ENCODE measurements around the gene RELA.
A peak's percentile ranks its signal among the peaks of the same experiment; 100 is the strongest.

RELA gene

DNA sequence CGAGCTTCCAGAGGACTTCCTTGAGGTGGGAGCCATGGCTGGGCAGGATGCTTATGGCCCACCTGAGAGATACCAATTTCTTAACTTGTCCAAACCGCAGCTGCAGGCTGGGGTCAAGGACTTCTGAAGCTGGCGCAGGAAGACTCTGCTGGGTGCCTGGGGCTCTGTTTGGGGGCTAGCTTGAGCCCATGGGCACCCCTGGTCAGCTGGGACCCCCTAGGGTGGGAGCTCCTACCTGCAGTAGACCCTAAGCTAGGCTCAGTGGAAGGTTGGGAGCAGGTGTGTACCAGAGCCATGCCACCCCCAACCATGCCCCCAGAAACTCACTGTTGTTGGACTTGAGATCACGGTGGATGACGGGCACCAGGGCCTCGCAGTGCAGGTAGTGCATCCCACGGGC, 50.0 kb downstream of the RELA start:
- no peak for DNase-seq (ENCODE audit: low read depth)
- peak overlapping the region; percentile 95 for H3K4me3 ChIP-seq (ENCODE audit: low read length)
- TF ChIP-seq, protein P1, sequence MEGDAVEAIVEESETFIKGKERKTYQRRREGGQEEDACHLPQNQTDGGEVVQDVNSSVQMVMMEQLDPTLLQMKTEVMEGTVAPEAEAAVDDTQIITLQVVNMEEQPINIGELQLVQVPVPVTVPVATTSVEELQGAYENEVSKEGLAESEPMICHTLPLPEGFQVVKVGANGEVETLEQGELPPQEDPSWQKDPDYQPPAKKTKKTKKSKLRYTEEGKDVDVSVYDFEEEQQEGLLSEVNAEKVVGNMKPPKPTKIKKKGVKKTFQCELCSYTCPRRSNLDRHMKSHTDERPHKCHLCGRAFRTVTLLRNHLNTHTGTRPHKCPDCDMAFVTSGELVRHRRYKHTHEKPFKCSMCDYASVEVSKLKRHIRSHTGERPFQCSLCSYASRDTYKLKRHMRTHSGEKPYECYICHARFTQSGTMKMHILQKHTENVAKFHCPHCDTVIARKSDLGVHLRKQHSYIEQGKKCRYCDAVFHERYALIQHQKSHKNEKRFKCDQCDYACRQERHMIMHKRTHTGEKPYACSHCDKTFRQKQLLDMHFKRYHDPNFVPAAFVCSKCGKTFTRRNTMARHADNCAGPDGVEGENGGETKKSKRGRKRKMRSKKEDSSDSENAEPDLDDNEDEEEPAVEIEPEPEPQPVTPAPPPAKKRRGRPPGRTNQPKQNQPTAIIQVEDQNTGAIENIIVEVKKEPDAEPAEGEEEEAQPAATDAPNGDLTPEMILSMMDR (conservative IDR thresholded peaks at IDR 0.05; ENCODE audit: low read length), result no peak

GRCh38 chr11:65611758-65612603, 50.7 kb downstream of the RELA start:
- DNase-seq (ENCODE audit: low read depth), result no peak
- TF ChIP-seq, protein P1 (conservative IDR thresholded peaks at IDR 0.05; ENCODE audit: low read length), result no peak
- H3K4me3 ChIP-seq (ENCODE audit: low read length), result peak overlapping the region; percentile 95

GRCh38 chr11:65611028-65611757, 51.5 kb downstream of the RELA start:
- TF ChIP-seq, protein P1 (conservative IDR thresholded peaks at IDR 0.05; ENCODE audit: low read length), result no peak
- peak overlapping the region; percentile 17; the same call in 1 of the 2 replicates for H3K4me3 ChIP-seq (ENCODE audit: low read length)
- DNase-seq (ENCODE audit: low read depth), result no peak

GRCh38 chr11:65610404-65610803, 52.3 kb downstream of the RELA start:
- TF ChIP-seq, protein P1 (conservative IDR thresholded peaks at IDR 0.05; ENCODE audit: low read length), result no peak
- no peak overlapping the region for H3K4me3 ChIP-seq (ENCODE audit: low read length)
- DNase-seq (ENCODE audit: low read depth), result no peak

DNA sequence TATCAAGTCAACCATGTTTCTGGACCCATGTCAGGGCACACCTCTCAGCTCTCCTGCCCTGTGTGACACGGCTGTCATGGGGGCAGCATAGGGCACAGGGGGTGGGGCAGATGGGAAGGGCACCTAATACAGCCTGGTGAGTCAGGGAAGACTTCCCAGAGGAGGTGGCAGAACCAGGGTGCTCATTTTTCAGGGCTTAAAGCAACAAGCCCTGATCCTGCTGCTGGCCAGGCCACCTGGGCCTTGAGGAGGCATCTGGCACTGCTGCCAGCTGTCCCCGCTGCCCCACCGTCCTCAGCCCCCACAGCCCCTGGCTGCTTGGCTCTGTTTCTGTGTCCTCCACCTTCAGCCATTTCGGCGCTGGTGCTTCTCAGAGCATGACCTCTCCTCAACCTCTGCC, 53.1 kb downstream of the RELA start:
- TF ChIP-seq, protein P1 (conservative IDR thresholded peaks at IDR 0.05; ENCODE audit: low read length), result no peak
- H3K4me3 ChIP-seq (ENCODE audit: low read length), result no peak overlapping the region
- no peak for DNase-seq (ENCODE audit: low read depth)

DNA sequence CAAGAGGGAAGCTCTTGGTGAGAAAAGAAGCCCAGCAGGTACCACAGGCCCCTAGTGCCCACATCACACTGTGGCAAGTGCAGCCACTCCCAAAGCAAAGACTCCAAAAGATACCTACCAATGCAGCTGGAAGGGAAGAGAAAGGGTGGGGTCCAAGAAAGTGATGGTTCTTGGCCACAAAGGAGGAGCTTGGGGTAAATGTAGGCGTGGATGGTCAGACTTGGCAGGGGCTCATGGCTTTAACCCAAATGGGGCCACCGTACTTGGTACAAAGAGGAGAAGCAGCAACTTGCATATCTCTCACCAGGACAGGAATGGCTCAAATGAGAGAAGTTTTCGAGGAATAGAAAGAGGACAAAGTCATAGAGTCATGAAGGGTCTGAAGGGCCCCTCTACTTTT, 53.5 kb downstream of the RELA start:
- TF ChIP-seq, protein P1 (conservative IDR thresholded peaks at IDR 0.05; ENCODE audit: low read length), result no peak
- H3K4me3 ChIP-seq (ENCODE audit: low read length), result no peak overlapping the region
- peak; percentile 29 for DNase-seq (ENCODE audit: low read depth)

Data from AG10803 (cell line).